HG03342 (cell line): ENCODE data around the gene OR8H3.
"Not testable (repeated sequence)": the region's sequence is repeated elsewhere in the genome, so short reads cannot be mapped to it uniquely, and the experiment has no call there.

ENCODE experiments used
- ATAC-seq: cut with Tn5 transposase; IDR thresholded peaks from one replicate; pipeline ENCODE4 v1.9.1; 2021; ENCODE audit warnings: mild to moderate bottlenecking, moderate library complexity; ENCODE audit not compliant: unreplicated experiment

OR8H3 gene, protein sequence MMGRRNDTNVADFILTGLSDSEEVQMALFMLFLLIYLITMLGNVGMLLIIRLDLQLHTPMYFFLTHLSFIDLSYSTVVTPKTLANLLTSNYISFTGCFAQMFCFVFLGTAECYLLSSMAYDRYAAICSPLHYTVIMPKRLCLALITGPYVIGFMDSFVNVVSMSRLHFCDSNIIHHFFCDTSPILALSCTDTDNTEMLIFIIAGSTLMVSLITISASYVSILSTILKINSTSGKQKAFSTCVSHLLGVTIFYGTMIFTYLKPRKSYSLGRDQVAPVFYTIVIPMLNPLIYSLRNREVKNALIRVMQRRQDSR

DNA sequence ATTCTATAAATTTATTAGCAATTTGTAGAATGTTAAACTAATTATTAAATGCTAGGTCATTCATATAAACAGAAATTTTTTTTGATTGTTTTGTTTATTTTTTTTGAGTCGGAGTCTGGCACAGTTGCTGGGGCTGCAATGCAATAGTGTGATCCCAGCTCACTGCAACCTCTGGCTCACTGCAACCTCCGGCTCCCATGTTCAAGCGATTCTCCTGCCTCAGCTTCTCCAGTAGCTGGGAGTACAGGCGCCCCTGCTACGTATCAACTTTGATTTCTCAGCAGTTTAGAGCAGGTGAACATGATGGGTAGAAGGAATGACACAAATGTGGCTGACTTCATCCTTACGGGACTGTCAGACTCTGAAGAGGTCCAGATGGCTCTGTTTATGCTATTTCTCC lies at the start of gene OR8H3:
TSS of gene OR8H3 (plus strand) at position 301 of the 400 bp plus-strand sequence. CDS start at position 301, 0 bp downstream.
- no peak for ATAC-seq

DNA sequence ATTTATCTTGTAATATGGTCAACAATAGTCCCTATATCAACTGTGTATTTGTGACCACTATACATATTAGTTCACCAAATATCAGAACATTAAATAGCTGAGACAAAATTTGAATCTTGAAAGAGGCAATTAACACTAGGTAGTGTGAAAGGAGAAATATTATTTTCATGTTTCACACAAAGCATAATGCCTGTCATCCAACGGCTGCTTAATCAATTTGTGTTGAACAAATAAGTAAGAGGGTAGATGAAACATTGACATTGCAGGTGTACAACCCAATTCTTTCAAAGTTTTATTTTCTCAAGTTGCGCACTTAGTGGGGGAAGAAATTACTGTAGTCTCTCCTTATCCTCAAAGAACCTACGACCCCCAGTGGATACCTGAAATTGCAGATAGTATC lies 32.5 kb upstream of the OR8H3 start:
- ATAC-seq = no peak

DNA sequence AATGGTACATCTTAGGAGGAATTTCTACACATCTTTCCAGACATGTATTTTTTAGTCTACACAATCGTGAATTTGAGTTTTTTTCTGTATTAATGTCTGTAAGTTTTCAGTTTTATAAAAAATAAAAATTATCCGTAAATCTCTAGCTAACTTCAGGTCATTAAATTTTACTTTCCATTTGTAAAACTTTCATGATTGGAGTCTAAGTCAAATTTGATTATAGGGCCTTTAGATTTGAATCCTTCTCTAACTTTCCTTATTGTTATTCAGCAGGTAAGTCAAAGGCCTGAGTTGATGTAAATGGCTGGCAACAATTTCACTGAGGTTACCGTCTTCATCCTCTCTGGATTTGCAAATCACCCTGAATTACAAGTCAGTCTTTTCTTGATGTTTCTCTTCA lies 29.2 kb upstream of the OR8H3 start, which contains the start of gene OR8I2:
TSS of gene OR8I2 (plus strand) at position 301 of the 400 bp plus-strand sequence. CDS start at position 301, 0 bp downstream.
- no peak for ATAC-seq

DNA sequence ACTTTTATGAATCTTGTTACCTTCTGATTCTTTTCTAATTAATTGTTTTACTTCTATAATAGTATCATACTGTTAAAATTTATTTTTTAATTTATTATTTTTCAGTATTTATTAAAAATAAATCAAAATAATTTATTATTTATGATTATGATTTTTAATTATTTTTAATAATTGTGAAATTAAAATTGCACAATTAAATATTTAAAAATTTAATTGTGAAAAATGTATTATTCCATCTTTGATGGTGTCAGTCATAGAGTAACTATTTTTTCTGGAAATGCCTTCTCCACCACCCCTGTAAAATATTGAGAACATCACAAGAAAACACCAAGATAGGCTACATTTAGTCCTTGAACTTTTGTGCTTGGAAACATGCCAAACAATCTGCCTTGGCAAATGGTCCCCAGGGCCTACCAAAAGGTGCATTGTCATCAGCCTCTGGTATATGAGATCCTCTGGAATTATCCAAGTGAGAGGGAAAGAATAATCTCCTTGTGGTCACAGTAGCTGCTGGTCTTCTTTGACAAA lies 18.9 kb upstream of the OR8H3 start, which contains the start of gene OR8H2:
TSS of gene OR8H2 (plus strand) at position 478 of the 528 bp plus-strand sequence. CDS start 1,356 bp downstream, outside the sequence.
- ATAC-seq = no peak

DNA sequence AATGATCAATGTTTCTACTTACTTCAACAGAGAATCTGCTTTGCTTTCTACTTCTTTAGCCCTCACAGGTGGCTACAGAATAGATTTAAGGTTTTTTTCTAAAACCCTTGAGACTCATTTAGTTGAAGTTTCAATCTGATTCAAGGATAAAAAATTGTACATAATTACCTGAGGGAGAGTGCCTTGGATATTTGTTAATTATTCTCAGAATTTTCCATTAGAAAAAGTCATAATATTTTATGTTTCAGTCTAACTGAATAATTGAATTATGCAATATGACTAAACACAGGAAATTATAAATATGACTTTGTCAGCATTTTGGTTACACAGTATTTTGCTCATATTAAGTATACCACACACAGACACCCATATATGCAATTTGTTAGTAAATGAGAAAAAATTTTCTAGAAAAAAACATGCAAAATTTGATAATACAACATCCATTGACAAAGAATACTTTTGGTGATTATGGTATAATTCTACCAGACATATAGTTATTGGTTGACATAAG lies 18.0 kb downstream of the OR8H3 start, which contains the start of gene OR8J3:
TSS of gene OR8J3 (minus strand) at position 51 of the 511 bp plus-strand sequence. CDS start 2,483 bp downstream, outside the sequence.
- no peak for ATAC-seq

DNA sequence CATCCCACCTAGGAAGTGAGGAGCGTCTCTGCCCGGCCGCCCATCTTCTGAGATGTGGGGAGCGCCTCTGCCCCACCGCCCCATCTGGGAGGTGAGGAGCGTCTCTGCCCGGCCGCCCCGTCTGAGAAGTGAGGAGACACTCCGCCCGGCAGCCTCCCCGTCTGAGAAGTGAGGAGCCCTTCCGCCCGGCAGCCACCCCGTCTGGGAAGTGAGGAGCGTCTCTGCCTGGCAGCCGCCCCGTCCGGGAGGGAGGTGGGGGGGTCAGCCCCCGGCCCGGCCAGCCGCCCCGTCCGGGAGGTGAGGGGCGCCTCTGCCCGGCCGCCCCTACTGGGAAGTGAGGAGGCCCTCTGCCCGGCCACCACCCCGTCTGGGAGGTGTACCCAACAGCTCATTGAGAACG lies 21.5 kb downstream of the OR8H3 start:
- not testable (repeated sequence) for ATAC-seq

DNA sequence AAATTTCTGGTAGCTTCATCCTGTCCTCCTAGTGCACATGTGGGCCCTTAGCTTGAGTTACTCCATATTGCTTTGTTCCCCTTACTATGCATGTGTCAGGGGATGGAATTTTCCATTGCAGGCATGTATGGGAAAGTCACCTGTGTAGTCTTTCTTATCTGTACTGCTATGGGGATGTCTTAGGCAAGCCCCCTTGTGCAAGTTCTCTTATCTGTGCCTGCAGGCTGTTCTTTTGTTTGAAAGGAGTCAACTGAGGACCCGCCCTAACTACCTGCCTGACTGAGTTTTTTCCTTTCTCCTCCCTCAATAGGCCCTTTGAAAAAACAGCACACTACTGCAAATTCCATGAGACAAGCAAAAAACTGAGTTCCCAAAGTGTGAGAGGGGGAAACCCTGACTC lies 29.2 kb downstream of the OR8H3 start:
- no peak for ATAC-seq

DNA sequence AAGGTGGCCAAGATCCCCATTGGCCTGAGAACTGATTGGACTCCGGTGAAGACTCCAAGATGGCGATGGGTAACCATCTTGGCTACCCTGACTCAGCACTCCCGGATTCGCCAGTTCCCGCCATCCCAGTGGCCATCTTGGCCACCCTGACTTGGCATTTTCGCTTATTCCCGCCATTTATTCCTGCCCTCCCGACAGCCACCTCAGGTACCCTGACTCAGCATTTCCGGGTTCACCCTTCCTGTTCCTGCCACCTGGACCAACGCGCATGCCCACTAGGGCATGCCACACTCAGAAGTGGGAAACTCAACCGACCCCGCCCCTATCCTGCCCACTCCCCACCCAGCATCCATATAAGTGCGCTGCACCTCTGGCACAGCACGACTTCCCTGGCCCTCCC lies 30.2 kb downstream of the OR8H3 start:
- ATAC-seq = no peak

DNA sequence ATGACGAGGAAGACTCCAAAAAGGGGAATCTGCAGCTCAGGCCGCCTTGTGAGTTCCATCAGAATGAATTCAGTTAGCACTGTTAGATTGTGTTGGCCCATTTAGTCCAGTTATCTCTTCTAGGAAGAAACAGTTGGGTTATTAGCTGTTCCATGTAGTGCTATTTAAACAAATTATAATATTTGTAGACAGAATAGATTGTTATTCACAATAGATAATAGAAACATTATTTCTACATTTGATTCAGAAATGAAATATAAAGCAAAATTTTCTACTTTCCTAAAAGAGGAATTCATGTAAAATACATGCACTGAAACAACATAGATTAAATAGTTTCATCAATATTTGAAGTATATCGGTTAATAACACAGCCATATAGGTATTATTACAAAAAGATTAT lies 38.0 kb downstream of the OR8H3 start, which contains the start of gene OR8K5:
TSS of gene OR8K5 (minus strand) at position 101 of the 400 bp plus-strand sequence. CDS start at position 101, 0 bp downstream.
- ATAC-seq = no peak

DNA sequence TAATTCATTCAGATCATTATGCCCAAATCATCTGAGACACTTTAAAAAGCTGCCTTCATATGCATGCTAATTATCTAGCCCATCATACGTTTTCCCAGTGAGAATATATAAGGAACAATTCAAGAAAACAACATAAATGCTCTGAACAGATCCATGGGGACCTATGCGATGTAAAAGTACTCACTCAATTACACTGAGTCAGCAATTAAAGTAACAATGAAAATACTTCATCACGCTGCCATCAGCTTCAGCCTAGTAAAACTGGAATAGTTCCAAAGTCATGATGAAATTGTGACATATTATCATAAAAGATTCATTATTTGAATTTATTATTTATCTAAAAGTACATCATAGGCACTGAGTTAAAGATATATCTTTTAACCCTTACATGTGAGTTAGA lies 41.6 kb downstream of the OR8H3 start:
- ATAC-seq = no peak

DNA sequence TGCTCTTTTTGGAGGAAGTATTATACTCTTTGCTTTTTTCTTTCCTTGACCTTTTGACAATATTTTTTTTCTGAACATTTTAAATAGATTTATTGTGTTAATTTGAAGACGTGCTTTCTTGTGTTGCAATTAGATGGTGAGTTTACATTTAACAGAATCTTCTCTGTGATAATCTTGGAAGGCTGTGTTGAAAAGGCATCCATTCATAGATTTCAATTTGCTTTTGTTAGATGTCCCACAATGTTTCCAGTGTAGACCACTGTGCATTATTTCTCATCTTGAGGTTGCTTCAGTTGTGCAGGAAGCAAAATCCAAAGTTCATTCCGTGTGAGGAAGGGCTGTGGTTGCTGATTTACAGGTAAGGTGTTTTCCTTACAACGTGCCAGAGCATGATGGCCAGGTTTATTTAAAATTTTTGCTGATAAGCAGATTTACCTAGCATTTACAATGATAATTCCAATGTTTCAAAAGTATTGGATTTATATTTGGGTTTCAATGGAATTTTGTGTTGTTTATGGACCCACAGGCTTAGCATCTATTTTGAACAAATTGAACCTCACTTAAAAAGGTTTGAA lies 50.2 kb downstream of the OR8H3 start:
- ATAC-seq = no peak
